SK-N-SH treated with all-trans-retinoic acid at 6 μM for 48 hours (cell line): Measurements from ENCODE around the gene PDGFRA.
A peak's percentile ranks its signal among the peaks of the same experiment; 100 is the strongest.

Source experiments
- CSDC2 ChIP-seq: fragments of 250-450 bp; sonication (Bioruptor Pico); IDR thresholded peaks from 2 replicates; pipeline ENCODE4 v1.5.0; 2020; ENCODE audit warnings: mild to moderate bottlenecking, moderate library complexity
- GLIS3 ChIP-seq: fragments of 250-450 bp; sonication (Bioruptor Pico); IDR thresholded peaks from 2 replicates; pipeline ENCODE4 v1.5.0; 2020; ENCODE audit warnings: mild to moderate bottlenecking, moderate library complexity
- ISL1 ChIP-seq: fragments of 250-450 bp; sonication (Bioruptor Pico); IDR thresholded peaks from 2 replicates; pipeline ENCODE4 v2.1.2; 2022; ENCODE audit warnings: mild to moderate bottlenecking, moderate library complexity
- PPARA ChIP-seq: fragments of 250-450 bp; sonication (Bioruptor Pico); IDR thresholded peaks from 2 replicates; pipeline ENCODE4 v1.5.0; 2020; ENCODE audit warnings: mild to moderate bottlenecking, borderline replicate concordance
- RARB ChIP-seq: fragments of 250-450 bp; sonication (Bioruptor Pico); IDR thresholded peaks from 2 replicates; pipeline ENCODE4 v1.8.0; 2021; ENCODE audit warnings: mild to moderate bottlenecking, moderate library complexity
- SNAI2 ChIP-seq: fragments of 250-450 bp; sonication (Bioruptor Pico); IDR thresholded peaks from 2 replicates; pipeline ENCODE4 v1.5.0; 2020; ENCODE audit warnings: mild to moderate bottlenecking, moderate library complexity
- TOX ChIP-seq: fragments of 250-450 bp; sonication (Bioruptor Pico); IDR thresholded peaks from 2 replicates; pipeline ENCODE4 v1.8.0; 2021; ENCODE audit warnings: mild to moderate bottlenecking, moderate library complexity, borderline replicate concordance
- ZFP30 ChIP-seq: fragments of 450-650 bp; formaldehyde crosslinking; IDR thresholded peaks from 2 replicates; pipeline ENCODE4 v1.5.0; 2022; ENCODE audit warnings: mild to moderate bottlenecking, moderate library complexity
- ZNF8 ChIP-seq: fragments of 450-650 bp; formaldehyde crosslinking; IDR thresholded peaks from 2 replicates; pipeline ENCODE4 v1.5.0; 2020; ENCODE audit warnings: mild to moderate bottlenecking, moderate library complexity
- TF ChIP-seq, protein P1 (sequence below): fragments of 250-450 bp; sonication (Bioruptor Pico); IDR thresholded peaks from 2 replicates; pipeline ENCODE4 v1.8.0; 2020; ENCODE audit warnings: mild to moderate bottlenecking, moderate library complexity, borderline replicate concordance
- TF ChIP-seq, protein P2 (sequence below): fragments of 250-450 bp; sonication (Bioruptor Pico); IDR thresholded peaks from 2 replicates; pipeline ENCODE4 v1.5.1; 2021; ENCODE audit warnings: mild to moderate bottlenecking, moderate library complexity
- TF ChIP-seq, protein P3 (sequence below): fragments of 250-450 bp; sonication (Bioruptor Pico); IDR thresholded peaks from 2 replicates; pipeline ENCODE4 v1.5.1; 2020; ENCODE audit warnings: low read depth, mild to moderate bottlenecking, moderate library complexity

DNA sequence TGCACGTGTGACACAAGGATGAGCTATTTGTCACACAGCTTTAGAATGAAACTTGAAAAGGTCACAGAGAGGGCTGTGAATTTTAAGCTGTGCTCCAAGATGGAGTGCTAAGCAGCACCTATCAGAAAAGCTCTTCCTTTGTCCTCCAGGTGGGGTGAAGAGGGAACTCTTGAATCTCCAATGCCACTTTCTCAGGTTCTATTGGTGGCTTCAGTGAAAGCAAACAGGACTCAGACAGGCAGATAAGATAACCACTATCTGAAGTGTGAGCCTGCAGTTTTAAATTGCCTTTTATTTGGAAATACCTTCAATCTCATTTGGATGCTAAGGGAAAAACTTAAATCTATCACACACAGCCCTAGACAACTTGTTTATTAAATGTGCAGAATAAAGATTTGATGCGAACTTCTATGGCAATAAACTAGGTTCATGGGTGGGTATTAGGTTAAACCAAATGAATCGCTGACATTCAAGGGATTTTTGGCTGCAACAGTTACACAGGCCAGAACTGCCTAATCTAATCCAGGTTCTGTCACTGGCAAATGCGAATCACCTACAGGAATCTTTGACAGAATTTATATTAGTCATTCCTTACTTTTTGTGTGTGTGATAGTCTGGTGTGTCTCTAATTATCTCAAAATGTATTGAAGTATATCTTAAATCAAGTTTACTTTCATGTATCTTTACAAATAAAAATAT lies 13.6 kb upstream of the PDGFRA start:
- TF ChIP-seq ZNF8 (CRISPR knock-in tag) (no peak), CSDC2 (CRISPR knock-in tag) (no peak), TOX (no peak), RARB (CRISPR knock-in tag) (no peak), ZFP30 (CRISPR knock-in tag) (no peak), GLIS3 (no peak), ISL1 (CRISPR knock-in tag) (peak; percentile 44; the same call in 1 of the 2 replicates), PPARA (CRISPR knock-in tag) (no peak), SNAI2 (CRISPR knock-in tag) (no peak)
- TF ChIP-seq, protein P1, sequence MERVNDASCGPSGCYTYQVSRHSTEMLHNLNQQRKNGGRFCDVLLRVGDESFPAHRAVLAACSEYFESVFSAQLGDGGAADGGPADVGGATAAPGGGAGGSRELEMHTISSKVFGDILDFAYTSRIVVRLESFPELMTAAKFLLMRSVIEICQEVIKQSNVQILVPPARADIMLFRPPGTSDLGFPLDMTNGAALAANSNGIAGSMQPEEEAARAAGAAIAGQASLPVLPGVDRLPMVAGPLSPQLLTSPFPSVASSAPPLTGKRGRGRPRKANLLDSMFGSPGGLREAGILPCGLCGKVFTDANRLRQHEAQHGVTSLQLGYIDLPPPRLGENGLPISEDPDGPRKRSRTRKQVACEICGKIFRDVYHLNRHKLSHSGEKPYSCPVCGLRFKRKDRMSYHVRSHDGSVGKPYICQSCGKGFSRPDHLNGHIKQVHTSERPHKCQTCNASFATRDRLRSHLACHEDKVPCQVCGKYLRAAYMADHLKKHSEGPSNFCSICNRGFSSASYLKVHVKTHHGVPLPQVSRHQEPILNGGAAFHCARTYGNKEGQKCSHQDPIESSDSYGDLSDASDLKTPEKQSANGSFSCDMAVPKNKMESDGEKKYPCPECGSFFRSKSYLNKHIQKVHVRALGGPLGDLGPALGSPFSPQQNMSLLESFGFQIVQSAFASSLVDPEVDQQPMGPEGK = no peak
- TF ChIP-seq, protein P2, sequence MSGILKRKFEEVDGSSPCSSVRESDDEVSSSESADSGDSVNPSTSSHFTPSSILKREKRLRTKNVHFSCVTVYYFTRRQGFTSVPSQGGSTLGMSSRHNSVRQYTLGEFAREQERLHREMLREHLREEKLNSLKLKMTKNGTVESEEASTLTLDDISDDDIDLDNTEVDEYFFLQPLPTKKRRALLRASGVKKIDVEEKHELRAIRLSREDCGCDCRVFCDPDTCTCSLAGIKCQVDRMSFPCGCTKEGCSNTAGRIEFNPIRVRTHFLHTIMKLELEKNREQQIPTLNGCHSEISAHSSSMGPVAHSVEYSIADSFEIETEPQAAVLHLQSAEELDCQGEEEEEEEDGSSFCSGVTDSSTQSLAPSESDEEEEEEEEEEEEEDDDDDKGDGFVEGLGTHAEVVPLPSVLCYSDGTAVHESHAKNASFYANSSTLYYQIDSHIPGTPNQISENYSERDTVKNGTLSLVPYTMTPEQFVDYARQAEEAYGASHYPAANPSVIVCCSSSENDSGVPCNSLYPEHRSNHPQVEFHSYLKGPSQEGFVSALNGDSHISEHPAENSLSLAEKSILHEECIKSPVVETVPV (CRISPR knock-in tag) = no peak
- TF ChIP-seq, protein P3, sequence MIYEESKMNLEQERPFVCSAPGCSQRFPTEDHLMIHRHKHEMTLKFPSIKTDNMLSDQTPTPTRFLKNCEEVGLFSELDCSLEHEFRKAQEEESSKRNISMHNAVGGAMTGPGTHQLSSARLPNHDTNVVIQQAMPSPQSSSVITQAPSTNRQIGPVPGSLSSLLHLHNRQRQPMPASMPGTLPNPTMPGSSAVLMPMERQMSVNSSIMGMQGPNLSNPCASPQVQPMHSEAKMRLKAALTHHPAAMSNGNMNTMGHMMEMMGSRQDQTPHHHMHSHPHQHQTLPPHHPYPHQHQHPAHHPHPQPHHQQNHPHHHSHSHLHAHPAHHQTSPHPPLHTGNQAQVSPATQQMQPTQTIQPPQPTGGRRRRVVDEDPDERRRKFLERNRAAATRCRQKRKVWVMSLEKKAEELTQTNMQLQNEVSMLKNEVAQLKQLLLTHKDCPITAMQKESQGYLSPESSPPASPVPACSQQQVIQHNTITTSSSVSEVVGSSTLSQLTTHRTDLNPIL (CRISPR knock-in tag) = no peak
